Transverse colon (tissue), 4 donors: ENCODE results near the gene CASP5. TPM values are rescaled to one million over a fixed set of nuclear protein-coding genes. Genes with fewer than 3 reads are reported as not detected.

Experiments used
- DNase-seq: peaks from one replicate; pipeline ENCODE4 v3.0.0-alpha.2; 2019
- H3K27ac ChIP-seq, 4 donors: fragments of 200-600 bp; sonication (generic); 2 replicates each; pipeline ENCODE4 v1.5.1; 2016 to 2018; ENCODE audit warnings: inconsistent platforms in 4 of 4
- H3K27me3 ChIP-seq: fragments of 200-600 bp; sonication (generic); 2 replicates; pipeline ENCODE4 v1.5.1; 2017; ENCODE audit warnings: inconsistent platforms
- H3K36me3 ChIP-seq, 4 donors: fragments of 200-600 bp; sonication (generic); 2 replicates each; pipeline ENCODE4 v1.5.1; 2017 to 2019; ENCODE audit warnings: inconsistent platforms in 4 of 4
- H3K4me1 ChIP-seq, 4 donors: fragments of 200-600 bp; sonication (generic); 2 replicates each; pipeline ENCODE4 v1.5.1; 2017 to 2020; ENCODE audit warnings: inconsistent platforms in 4 of 4
- H3K4me3 ChIP-seq, 4 donors: fragments of 200-600 bp; sonication (generic); 1 replicate in 1 of 4; 2 replicates in 3 of 4; pipeline versions ENCODE4 v1.5.1 to v1.6.1; 2017 to 2019; ENCODE audit warnings: inconsistent platforms in 4 of 4
- H3K9me3 ChIP-seq, 2 donors: fragments of 200-600 bp; sonication (generic); 2 replicates each; pipeline ENCODE4 v1.5.1; 2017 to 2019; ENCODE audit warnings: inconsistent platforms in 2 of 2
- CTCF ChIP-seq, 5 experiments: fragments of 200-600 bp in 3 of 5; fragments of 450-650 bp in 2 of 5; sonication (generic) in 3 of 5; IDR thresholded peaks; 1 replicate in 2 of 5; 2 replicates in 3 of 5; pipeline ENCODE4 v1.5.1; 2016 to 2017; ENCODE audit warnings: antibody characterized with exemption in 5 of 5, inconsistent platforms in 3 of 5, mild to moderate bottlenecking in 2 of 5, moderate library complexity in 1 of 5
- EP300 ChIP-seq: sonication (generic); formaldehyde crosslinking; IDR thresholded peaks from one replicate; pipeline ENCODE4 v1.6.1; 2017; ENCODE audit warnings: antibody characterized with exemption, low read depth
- POLR2A ChIP-seq: fragments of 450-650 bp; IDR thresholded peaks from one replicate; pipeline ENCODE4 v1.6.1; 2016; ENCODE audit warnings: antibody characterized with exemption, mild to moderate bottlenecking, moderate library complexity
- POLR2AphosphoS5 ChIP-seq, 3 donors: sonication (generic); formaldehyde crosslinking; IDR thresholded peaks; one replicate each; pipeline ENCODE4 v1.6.1; 2016; ENCODE audit warnings: antibody characterized with exemption in 3 of 3
- WGBS, 2 donors: methylation state at CpG; one replicate each; pipeline ENCODE4 v1.1.5; 2018; ENCODE audit warnings: low coverage in 1 of 2; 5-methylcytosine and 5-hydroxymethylcytosine counted together
- in situ Hi-C, 4 donors: fragments of 200-750 bp; cut with MboI; loops; one replicate each; pipeline versions ENCODE4 v1.15.0 to v1.15.1; 2017; ENCODE audit warnings: low sequenced_read_pairs in 3 of 4, low pct_ligation_motif_present in 1 of 4, low pct_unique_long_range_greater_than_20kb in 1 of 4
- intact Hi-C: fragments of 100-400 bp; cut with DNase I; formaldehyde crosslinking; loops from one replicate; pipeline ENCODE4 v1.15.1; 2023; ENCODE audit warnings: low total_unique reads
- total RNA-seq, 4 donors: library from RNA; depleted of rRNA; stranded (reverse); fragments of >200 nt; gene quantifications; one replicate each; pipeline ENCODE4 v1.1.0, GENCODE V29; 2016

Gene CASP5
- total RNA-seq, 4 donors from 2014 or later, result 27.2 to 63.1 (median 38.0) TPM

GRCh38 chr11:104964247-104964646, 58.7 kb downstream of the CASP5 start:
- intact Hi-C loops, result no loop called here
- in situ Hi-C loops, result no loop called here
- H3K27me3 ChIP-seq, result no peaks in the 10 kb centered on the region
- H3K4me3 ChIP-seq, result no peak overlapping the region
- H3K27ac ChIP-seq, result no peak overlapping the region
- WGBS, 2 donors, result 95 to 100% methylated on average over 1 of the region's 1 CpG
- no peak for TF ChIP-seq EP300
- TF ChIP-seq POLR2AphosphoS5 (IDR thresholded peaks at IDR 0.05), result no peak
- no peak for TF ChIP-seq CTCF (IDR thresholded peaks at IDR 0.05)
- TF ChIP-seq POLR2A, result no peak
- peaks cover 14 to 37% (median 18%) of the 10 kb centered on the region in 4 donors for H3K4me1 ChIP-seq
- H3K9me3 ChIP-seq, result no peaks in the 10 kb centered on the region
- DNase-seq, result no peak
- H3K36me3 ChIP-seq, result peaks cover 0 to 8% (median 0%) of the 10 kb centered on the region in 4 donors

GRCh38 chr11:104962852-104963251, 60.1 kb downstream of the CASP5 start:
- peaks cover 0 to 8% (median 0%) of the 10 kb centered on the region in 4 donors for H3K36me3 ChIP-seq
- no peaks in the 10 kb centered on the region for H3K27me3 ChIP-seq
- H3K27ac ChIP-seq, result no peak overlapping the region
- peaks cover 9 to 30% (median 13%) of the 10 kb centered on the region in 4 donors for H3K4me1 ChIP-seq
- intact Hi-C loops, result no loop called here
- no peak for TF ChIP-seq EP300
- TF ChIP-seq CTCF (IDR thresholded peaks at IDR 0.05), result no peak
- TF ChIP-seq POLR2AphosphoS5 (IDR thresholded peaks at IDR 0.05), result no peak
- TF ChIP-seq POLR2A, result no peak
- DNase-seq, result no peak
- no peaks in the 10 kb centered on the region for H3K9me3 ChIP-seq
- 89 to 94% methylated on average over 3 of the region's 3 CpGs for WGBS, 2 donors
- in situ Hi-C loops, result no loop called here
- no peak overlapping the region for H3K4me3 ChIP-seq

- no peak overlapping the region for H3K27ac ChIP-seq
- WGBS, 2 donors, result 62 to 67% methylated on average over 3 of the region's 3 CpGs
Observed at GRCh38 chr11:104957280-104957679, 65.7 kb downstream of the CASP5 start.

GRCh38 chr11:104956528-104956927, 66.4 kb downstream of the CASP5 start:
- intact Hi-C loops, result no loop called here
- Histone ChIP-seq H3K4me3 (no peak overlapping the region), H3K4me1 (peaks cover 0 to 15% (median 0%) of the 10 kb centered on the region in 4 donors), H3K9me3 (no peaks in the 10 kb centered on the region), H3K27me3 (no peaks in the 10 kb centered on the region), H3K27ac (no peak overlapping the region), H3K36me3 (peaks cover 0 to 21% (median 4%) of the 10 kb centered on the region in 4 donors)
- in situ Hi-C loops, result no loop called here
- no peak for TF ChIP-seq POLR2AphosphoS5 (IDR thresholded peaks at IDR 0.05)
- no peak for TF ChIP-seq CTCF (IDR thresholded peaks at IDR 0.05)
- no peak for TF ChIP-seq EP300
- TF ChIP-seq POLR2A, result no peak
- no peak for DNase-seq

More at GRCh38 chr11:104957280-104957679, 65.7 kb downstream of the CASP5 start:
- in situ Hi-C loops (no loop called here), intact Hi-C loops (no loop called here)
- no peak for DNase-seq
- Histone ChIP-seq H3K27me3 (no peaks in the 10 kb centered on the region), H3K4me3 (no peak overlapping the region), H3K9me3 (no peaks in the 10 kb centered on the region), H3K36me3 (peaks cover 0 to 14% (median 1%) of the 10 kb centered on the region in 4 donors), H3K4me1 (peaks cover 0 to 17% (median 0%) of the 10 kb centered on the region in 4 donors)
- TF ChIP-seq POLR2AphosphoS5 (IDR thresholded peaks at IDR 0.05) (no peak), CTCF (IDR thresholded peaks at IDR 0.05) (no peak), POLR2A (no peak)
